Endothelial cell of umbilical vein (primary cell): ENCODE data around the gene ZKSCAN1.

Experiments used
- CTCF ChIP-seq, 2 donors: IDR thresholded peaks; 1 replicate in 1 of 2; 2 replicates in 1 of 2; pipeline ENCODE4 v1.5.1; 2011; ENCODE audit warnings: low read length in 2 of 2, mild to moderate bottlenecking in 2 of 2, moderate library complexity in 2 of 2, control low read depth in 1 of 2, inconsistent platforms in 1 of 2, low read depth in 1 of 2; ENCODE audit not compliant: insufficient read depth in 1 of 2; ENCODE audit errors: extremely low read depth in 1 of 2
- EZH2 ChIP-seq: IDR thresholded peaks from 2 replicates; pipeline ENCODE4 v1.6.1; 2012; ENCODE audit warnings: borderline replicate concordance, low read depth, mild to moderate bottlenecking, moderate library complexity, low read length, inconsistent platforms; ENCODE audit not compliant: severe bottlenecking
- MAX ChIP-seq: IDR thresholded peaks from 2 replicates; pipeline ENCODE4 v1.6.1; 2011; ENCODE audit not compliant: insufficient read depth, insufficient read length
- MYC ChIP-seq: IDR thresholded peaks from one replicate; pipeline ENCODE4 v1.6.1; 2011; ENCODE audit warnings: mild to moderate bottlenecking, low read depth, low read length
- POLR2A ChIP-seq: IDR thresholded peaks from 2 replicates; pipeline ENCODE4 v1.6.1; 2012; ENCODE audit warnings: low read depth, mild to moderate bottlenecking, control low read depth, low read length

GRCh38 chr7:99976626-99977025 is 38.8 kb upstream of the ZKSCAN1 start:
- TF ChIP-seq CTCF (IDR thresholded peaks at IDR 0.05; ENCODE audit: extremely low read depth in 1 of 2, insufficient read depth in 1 of 2, low read depth in 1 of 2, low read length in 2 of 2): no peak
- TF ChIP-seq POLR2A: no peak
- TF ChIP-seq MAX: no peak
- TF ChIP-seq MYC: no peak
- TF ChIP-seq EZH2: no peak
